ENCODE measurements around the gene CXorf58. TPM values are rescaled to one million over a fixed set of nuclear protein-coding genes. Genes with fewer than 3 reads are reported as not detected.
"Not testable (repeated sequence)": the region's sequence is repeated elsewhere in the genome, so short reads cannot be mapped to it uniquely, and the experiment has no call there.

CXorf58 gene
- total and polyA plus RNA-seq, 8 donors = 0.13 to 0.52 (median 0.25) TPM; not detected in 3

DNA sequence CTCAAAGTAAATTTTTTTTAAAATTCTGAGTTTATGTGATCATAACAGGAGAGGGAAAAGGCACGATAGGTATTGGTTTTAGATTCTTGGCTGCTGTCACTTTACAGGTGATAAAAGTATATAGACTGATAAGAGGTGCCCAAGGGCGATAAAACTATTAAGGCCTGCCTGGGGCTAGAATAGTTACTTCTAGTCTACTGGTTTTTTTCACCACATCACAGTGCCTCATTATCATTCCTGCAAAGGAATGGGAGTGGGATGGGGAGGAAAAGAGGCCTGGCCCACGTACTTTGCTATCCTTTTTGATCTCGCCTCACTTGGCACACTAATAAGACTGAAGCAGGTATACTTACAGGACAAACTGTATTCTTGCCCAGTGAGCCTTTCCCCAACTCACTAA is 46.6 kb downstream of the CXorf58 start:
- H3K36me3 ChIP-seq = no peaks in the 10 kb centered on the region
- no peaks in the 10 kb centered on the region for H3K27me3 ChIP-seq
- H3K4me1 ChIP-seq = no peaks in the 10 kb centered on the region
- TF ChIP-seq, protein P1, sequence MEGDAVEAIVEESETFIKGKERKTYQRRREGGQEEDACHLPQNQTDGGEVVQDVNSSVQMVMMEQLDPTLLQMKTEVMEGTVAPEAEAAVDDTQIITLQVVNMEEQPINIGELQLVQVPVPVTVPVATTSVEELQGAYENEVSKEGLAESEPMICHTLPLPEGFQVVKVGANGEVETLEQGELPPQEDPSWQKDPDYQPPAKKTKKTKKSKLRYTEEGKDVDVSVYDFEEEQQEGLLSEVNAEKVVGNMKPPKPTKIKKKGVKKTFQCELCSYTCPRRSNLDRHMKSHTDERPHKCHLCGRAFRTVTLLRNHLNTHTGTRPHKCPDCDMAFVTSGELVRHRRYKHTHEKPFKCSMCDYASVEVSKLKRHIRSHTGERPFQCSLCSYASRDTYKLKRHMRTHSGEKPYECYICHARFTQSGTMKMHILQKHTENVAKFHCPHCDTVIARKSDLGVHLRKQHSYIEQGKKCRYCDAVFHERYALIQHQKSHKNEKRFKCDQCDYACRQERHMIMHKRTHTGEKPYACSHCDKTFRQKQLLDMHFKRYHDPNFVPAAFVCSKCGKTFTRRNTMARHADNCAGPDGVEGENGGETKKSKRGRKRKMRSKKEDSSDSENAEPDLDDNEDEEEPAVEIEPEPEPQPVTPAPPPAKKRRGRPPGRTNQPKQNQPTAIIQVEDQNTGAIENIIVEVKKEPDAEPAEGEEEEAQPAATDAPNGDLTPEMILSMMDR (IDR thresholded peaks at IDR 0.05) = no peak
- no peak overlapping the region for H3K27ac ChIP-seq
- ATAC-seq = no peak
- H3K4me3 ChIP-seq = no peak overlapping the region
- no peaks in the 10 kb centered on the region for H3K9me3 ChIP-seq
- no peak for DNase-seq
- intact Hi-C loops (cut with DNase I) = no loop called here

DNA sequence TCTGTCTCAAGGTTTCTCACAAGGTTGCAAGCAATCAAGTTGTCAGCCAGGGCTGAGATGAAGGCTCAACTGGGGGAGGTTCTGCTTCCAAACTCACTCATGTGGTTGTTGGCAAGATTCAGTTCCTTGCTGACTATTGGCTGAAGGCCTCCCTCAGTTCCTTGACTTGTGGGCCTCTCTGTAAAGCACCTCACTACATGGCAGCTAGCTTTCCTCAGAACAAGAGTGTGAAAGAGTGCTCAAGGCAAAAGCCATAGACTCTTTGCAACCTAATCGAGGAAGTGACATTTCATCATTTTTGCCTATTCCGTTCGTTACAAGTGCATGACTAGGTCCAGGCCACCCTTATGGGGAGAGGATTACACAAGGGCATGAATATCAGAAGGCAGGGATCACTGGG is 52.0 kb downstream of the CXorf58 start:
- DNase-seq (no peak), ATAC-seq (no peak)
- H3K4me3 ChIP-seq = no peak overlapping the region
- H3K4me1 ChIP-seq = no peaks in the 10 kb centered on the region
- intact Hi-C loops (cut with DNase I) = no loop called here
- TF ChIP-seq, protein P1 (IDR thresholded peaks at IDR 0.05) = no peak
- H3K27me3 ChIP-seq = no peaks in the 10 kb centered on the region
- H3K36me3 ChIP-seq = no peaks in the 10 kb centered on the region
- H3K9me3 ChIP-seq = no peaks in the 10 kb centered on the region
- H3K27ac ChIP-seq = no peak overlapping the region

DNA sequence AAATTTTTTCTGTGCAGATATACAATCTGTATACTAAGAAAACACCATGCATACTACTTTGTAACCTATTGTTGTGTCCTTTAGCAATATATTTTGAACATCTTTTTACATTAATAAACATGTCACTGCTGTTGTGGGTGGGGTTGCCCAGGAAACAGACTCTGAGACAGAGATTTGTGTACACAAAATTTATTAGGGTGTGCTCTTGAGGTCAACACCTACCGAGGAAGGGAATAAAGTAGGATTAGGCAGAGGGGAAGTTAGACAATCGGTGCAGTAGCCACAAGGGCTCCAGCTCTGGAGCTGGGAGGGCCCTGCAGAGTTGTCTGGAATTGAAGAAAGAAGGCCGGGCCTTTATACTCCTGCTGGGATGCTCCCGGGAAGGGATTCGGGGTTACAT is 56.4 kb downstream of the CXorf58 start:
- no peak overlapping the region for H3K27ac ChIP-seq
- intact Hi-C loops (cut with DNase I) = no loop called here
- H3K4me3 ChIP-seq = no peak overlapping the region
- H3K27me3 ChIP-seq = no peaks in the 10 kb centered on the region
- no peak for ATAC-seq
- H3K9me3 ChIP-seq = no peaks in the 10 kb centered on the region
- DNase-seq = no peak
- H3K36me3 ChIP-seq = no peaks in the 10 kb centered on the region
- TF ChIP-seq, protein P1 (IDR thresholded peaks at IDR 0.05) = no peak
- H3K4me1 ChIP-seq = no peaks in the 10 kb centered on the region

DNA sequence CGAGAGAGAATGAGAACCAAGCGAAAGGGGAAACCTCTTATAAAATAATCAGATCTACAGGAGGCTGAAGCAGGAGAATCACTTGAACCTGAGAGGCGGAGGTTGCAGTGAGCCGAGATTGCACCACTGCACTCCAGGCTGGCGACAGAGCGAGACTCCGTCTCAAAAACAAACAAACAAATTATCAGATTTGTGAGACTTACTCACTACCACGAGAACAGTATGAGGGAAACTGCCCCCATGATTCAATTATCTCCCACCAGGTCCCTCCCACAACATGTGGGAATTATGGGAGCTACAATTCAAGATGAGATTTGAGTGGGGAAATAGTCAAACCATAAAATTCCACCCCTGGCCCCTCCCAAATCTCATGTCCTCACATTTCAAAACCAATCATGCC is 57.8 kb downstream of the CXorf58 start:
- H3K27ac ChIP-seq; DNase-seq; ATAC-seq; H3K27me3 ChIP-seq; H3K9me3 ChIP-seq; H3K36me3 ChIP-seq; intact Hi-C loops (cut with DNase I); H3K4me1 ChIP-seq; H3K4me3 ChIP-seq: not testable (repeated sequence)

DNA sequence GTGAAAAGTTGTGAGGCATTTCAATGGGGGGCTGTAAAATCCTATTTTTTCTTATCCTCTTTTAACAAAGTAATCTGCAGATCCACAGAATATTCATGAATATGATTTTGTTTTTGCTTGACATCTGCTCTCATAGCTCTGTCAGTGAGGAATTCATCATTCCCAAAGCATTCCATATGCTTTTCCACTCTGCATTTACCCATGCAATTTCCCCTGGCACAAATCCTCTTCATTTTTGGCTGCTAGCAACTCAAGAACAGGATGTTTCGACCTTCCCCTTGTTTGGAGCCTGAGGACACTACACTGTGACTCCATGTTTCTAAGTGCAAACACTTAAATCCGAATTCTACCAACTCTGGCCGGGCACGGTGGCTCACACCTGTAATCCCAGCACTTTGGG is 70.7 kb downstream of the CXorf58 start:
- ATAC-seq (no peak), DNase-seq (no peak)
- no peaks in the 10 kb centered on the region for H3K36me3 ChIP-seq
- no peaks in the 10 kb centered on the region for H3K9me3 ChIP-seq
- intact Hi-C loops (cut with DNase I) = no loop called here
- H3K4me3 ChIP-seq = no peak overlapping the region
- TF ChIP-seq, protein P1 (IDR thresholded peaks at IDR 0.05) = no peak
- no peak overlapping the region for H3K27ac ChIP-seq
- H3K27me3 ChIP-seq = peaks cover 0 to 6% of the 10 kb centered on the region in 2 donors
- no peaks in the 10 kb centered on the region for H3K4me1 ChIP-seq

DNA sequence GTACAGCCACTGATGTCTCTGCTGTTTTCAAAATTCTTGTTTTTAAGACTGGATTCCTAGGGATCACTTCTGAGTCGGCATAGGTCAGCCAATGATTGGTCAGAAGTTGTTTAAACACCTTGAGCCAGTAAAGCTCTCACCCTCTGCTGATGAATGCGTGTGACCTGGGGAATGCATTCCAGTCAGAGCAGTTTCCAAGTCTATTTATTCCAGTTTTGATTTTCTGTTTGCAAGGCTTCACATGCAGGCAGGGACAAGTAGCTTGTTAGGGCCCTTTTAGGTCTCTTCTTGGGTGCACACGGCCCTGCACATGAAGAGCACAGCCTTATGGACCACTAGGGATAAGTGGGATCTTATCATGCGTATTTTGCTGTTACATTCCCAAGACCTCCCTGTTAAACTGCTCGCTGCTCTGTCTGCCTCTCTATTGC is 72.2 kb downstream of the CXorf58 start:
- TF ChIP-seq, protein P1 (IDR thresholded peaks at IDR 0.05) = no peak
- no peaks in the 10 kb centered on the region for H3K4me1 ChIP-seq
- ATAC-seq = peak; percentile 74
- no peaks in the 10 kb centered on the region for H3K9me3 ChIP-seq
- H3K4me3 ChIP-seq = no peak overlapping the region
- intact Hi-C loops (cut with DNase I) = no loop called here
- peak in 1 of 4 donors; percentile 24 for DNase-seq
- no peak overlapping the region for H3K27ac ChIP-seq
- peaks cover 0 to 7% of the 10 kb centered on the region in 2 donors for H3K27me3 ChIP-seq
- H3K36me3 ChIP-seq = no peaks in the 10 kb centered on the region

All from left lung (tissue), 10 donors.